GM10266 (cell line): ENCODE data around the gene C10orf90.

Experiments
- DNase-seq: peaks from one replicate; pipeline ENCODE4 v3.0.0; 2012; ENCODE audit errors: extremely low spot score
- CTCF ChIP-seq: IDR thresholded peaks from 2 replicates; pipeline ENCODE4 v1.5.1; 2012; ENCODE audit warnings: mild to moderate bottlenecking, low read depth; ENCODE audit not compliant: control insufficient read depth, insufficient read depth; ENCODE audit errors: missing control alignments

The C10orf90 gene

GRCh38 chr10:126520751-126521317 is 149.7 kb downstream of the C10orf90 start:
- no peak for TF ChIP-seq CTCF
- no peak for DNase-seq

GRCh38 chr10:126519992-126520391 is 150.5 kb downstream of the C10orf90 start:
- no peak for DNase-seq
- TF ChIP-seq CTCF: no peak

- DNase-seq: no peak
- TF ChIP-seq CTCF: no peak
Observed at GRCh38 chr10:126519185-126519584, 151.3 kb downstream of the C10orf90 start.

GRCh38 chr10:126518218-126519080 is 152.0 kb downstream of the C10orf90 start:
- no peak for TF ChIP-seq CTCF

GRCh38 chr10:126516515-126516914 is 154.0 kb downstream of the C10orf90 start:
- DNase-seq: no peak
- no peak for TF ChIP-seq CTCF

More at GRCh38 chr10:126518218-126519080, 152.0 kb downstream of the C10orf90 start:
- DNase-seq: no peak

GRCh38 chr10:126511917-126512479 is 158.5 kb downstream of the C10orf90 start:
- DNase-seq: no peak
- TF ChIP-seq CTCF: no peak

GRCh38 chr10:126509182-126509581 is 161.3 kb downstream of the C10orf90 start:
- no peak for TF ChIP-seq CTCF
- no peak for DNase-seq
